ENCODE measurements around the gene GSDMA. TPM values are rescaled to one million over a fixed set of nuclear protein-coding genes. Genes with fewer than 3 reads are reported as not detected.

Gene GSDMA
- total and polyA plus RNA-seq, 10 of the 15 experiments (the other 5 are each of a cell fraction or from before 2014, with no cell fraction given): 0.04 to 0.11 TPM; not detected in 8

GRCh38 chr17:39928858-39929645, 33.8 kb upstream of the GSDMA start:
- H3K4me3 ChIP-seq: peak overlapping the region; percentile 87; the same call in 1 of the 2 replicates
- TF ChIP-seq ZBTB11 (CRISPR knock-in tag; IDR thresholded peaks at IDR 0.05) (no peak), MEF2A (IDR thresholded peaks at IDR 0.05; ENCODE audit: insufficient read depth, low read depth, low read length) (peak; percentile 96), SMC3 (IDR thresholded peaks at IDR 0.05; ENCODE audit: borderline replicate concordance, low read length) (no peak), CREM (IDR thresholded peaks at IDR 0.05; ENCODE audit: low read depth) (peak; percentile 74), PKNOX1 (IDR thresholded peaks at IDR 0.05) (peak; percentile 95), IRF5 (IDR thresholded peaks at IDR 0.05; ENCODE audit: borderline replicate concordance) (no peak), CREB1 (IDR thresholded peaks at IDR 0.05; ENCODE audit: low read depth) (peak; percentile 70), MTA3 (IDR thresholded peaks at IDR 0.05; ENCODE audit: borderline replicate concordance, low read length) (no peak), KDM1A (IDR thresholded peaks at IDR 0.05; ENCODE audit: borderline replicate concordance) (no peak), ZBTB4 (CRISPR knock-in tag; IDR thresholded peaks at IDR 0.05) (no peak), MTA2 (IDR thresholded peaks at IDR 0.05; ENCODE audit: low read depth) (peak; percentile 41; the same call in 1 of the 2 replicates)

More at GRCh38 chr17:39928858-39929645, 33.8 kb upstream of the GSDMA start:
- no peak for FAIRE-seq
- no peaks in the 10 kb centered on the region for H3K9me3 ChIP-seq (replicated peaks; ENCODE audit: control insufficient read depth, insufficient read depth, low read length)
- H3K27me3 ChIP-seq (replicated peaks in 1 of 2; ENCODE audit: control insufficient read depth in 2 of 2, insufficient read depth in 2 of 2, low read length in 1 of 2): no peaks in the 10 kb centered on the region
- 20% methylated on average over 8 of the region's 8 CpGs for WGBS (ENCODE audit: insufficient coverage, insufficient replicate concordance, low lambda C conversion rate, missing lambda C conversion rate)
- peak overlapping the region; percentile 83; the same call in 1 of the 2 replicates for H3K9ac ChIP-seq (ENCODE audit: control insufficient read depth, insufficient read depth, low read length)
- BruUV-seq (replicated peaks): no TSS peak
- H3K79me2 ChIP-seq (ENCODE audit: control insufficient read depth, insufficient read depth, low read length): peaks cover 42% of the 10 kb centered on the region
- ChIA-PET CTCF (interaction anchor here (1.4 to 2.9 kb wide), 2 partner anchors 10 to 56 kb away, joined by 7 to 33 read pairs; no protein-coding TSS in a partner anchor), POLR2A (interaction anchor here (0.6 to 6.4 kb wide), 6 partner anchors 10 to 85 kb away, joined by 3 to 64 read pairs (median 4); partner anchors contain the start of gene PSMD3), SMC1A (ENCODE audit: uncharacterized antibody, unreplicated experiment) (interaction anchor here (0.8 to 5.7 kb wide), 5 partner anchors 9 to 60 kb away, joined by 3 to 46 read pairs (median 4); no protein-coding TSS in a partner anchor), RAD21 (ENCODE audit: unreplicated experiment) (interaction anchor here (0.6 to 2.4 kb wide), 6 partner anchors 10 to 187 kb away, joined by 3 to 15 read pairs (median 3); partner anchors contain the start of gene PSMD3)
- peak overlapping the region; percentile 82; the same call in 1 of the 2 replicates for H3K27ac ChIP-seq (ENCODE audit: control insufficient read depth, insufficient read depth)
- peak overlapping the region; percentile 84 for H3K4me2 ChIP-seq (ENCODE audit: control insufficient read depth, insufficient read depth)
- no peaks in the 10 kb centered on the region for H4K20me1 ChIP-seq (ENCODE audit: control insufficient read depth, insufficient read depth)
- intact Hi-C loops (cut with micrococcal nuclease; ENCODE audit: unreplicated experiment): loop anchor here (5.0 kb wide), 2 partner anchors 53 to 172 kb away; partner anchors contain the start of gene PSMD3
- H3K36me3 ChIP-seq (ENCODE audit: control insufficient read depth in 2 of 2, insufficient read depth in 2 of 2, low read length in 1 of 2): peaks cover under 1% of the 10 kb centered on the region in 2 experiments; a peak in 2 of 4 replicates
- no peak for DNase-seq (ENCODE audit: low read depth, low spot score)
- in situ Hi-C loops (cut with MboI): no loop called here
- no peak overlapping the region; the same call in 1 of the 2 replicates for H2AFZ ChIP-seq (ENCODE audit: control insufficient read depth, low read depth, low read length)
- H3K4me1 ChIP-seq (ENCODE audit: control insufficient read depth, insufficient read depth, low read length): peaks cover 21% of the 10 kb centered on the region
- peak; percentile 54 for ATAC-seq

Data from GM12878 (cell line).